GM12891 (cell line): Measurements from ENCODE around the gene TRIM26. TPM values are rescaled to one million over a fixed set of nuclear protein-coding genes. Genes with fewer than 3 reads are reported as not detected.
"Not testable (repeated sequence)": the region's sequence is repeated elsewhere in the genome, so short reads cannot be mapped to it uniquely, and the experiment has no call there.

ENCODE experiments used
- DNase-seq: peaks from one replicate; pipeline ENCODE4 v3.0.0; 2011; ENCODE audit warnings: low spot score; ENCODE audit not compliant: insufficient read length
- FAIRE-seq: peaks from 2 replicates; lab custom pipeline; 2011; peaks lifted over from hg19 to GRCh38; lab: Jason Lieb, UNC
- PAX5 ChIP-seq: IDR thresholded peaks from 2 replicates; pipeline ENCODE4 v1.6.1; 2011; ENCODE audit warnings: low read length, moderate library complexity, mild to moderate bottlenecking; ENCODE audit not compliant: insufficient read depth, severe bottlenecking
- POLR2A ChIP-seq: IDR thresholded peaks from 2 replicates; pipeline ENCODE4 v1.6.1; 2011; ENCODE audit warnings: low read depth, low read length, control low read depth
- POLR2AphosphoS5 ChIP-seq: IDR thresholded peaks from 2 replicates; pipeline ENCODE4 v1.6.1; 2011; ENCODE audit warnings: low read depth, low read length, control low read depth
- POU2F2 ChIP-seq: IDR thresholded peaks from 2 replicates; pipeline ENCODE4 v1.6.1; 2011; ENCODE audit warnings: low read depth, mild to moderate bottlenecking, control low read depth, low read length, moderate library complexity
- SPI1 ChIP-seq: IDR thresholded peaks from 2 replicates; pipeline ENCODE4 v1.6.1; 2011; ENCODE audit warnings: low read depth, low read length, control low read depth
- TAF1 ChIP-seq: IDR thresholded peaks from 2 replicates; pipeline ENCODE4 v1.6.1; 2011; ENCODE audit warnings: low read depth, low read length, control low read depth
- polyA plus RNA-seq: library from polyadenylated mRNA; unstranded; fragments of >200 nt; gene quantifications from one replicate; pipeline ENCODE4 v1.2.1, GENCODE V29; 2012; ENCODE audit warnings: low read depth, missing spikeins, inconsistent platforms; ENCODE audit not compliant: missing spikeins

Gene TRIM26
- polyA plus RNA-seq = 42.8 TPM

GRCh38 chr6:30212865-30213666, at the start of gene TRIM26:
TSS of gene TRIM26 (minus strand) at chr6:30213406. CDS start at chr6:30199103, 14,303 bp downstream.
- TF ChIP-seq POU2F2 = 0 out of 2 replicates have a peak, but pooled peaks have one; percentile 26
- TF ChIP-seq POLR2A = peak; percentile 85; the same call in 1 of the 2 replicates
- peak; percentile 82 for TF ChIP-seq PAX5
- TF ChIP-seq TAF1 = peak; percentile 70; the same call in 1 of the 2 replicates
- TF ChIP-seq SPI1 = no peak
- TF ChIP-seq POLR2AphosphoS5 = peak; percentile 89
- FAIRE-seq (peak; percentile 98), DNase-seq (peak; percentile 94)

GRCh38 chr6:30260036-30260504, 46.9 kb upstream of the TRIM26 start:
- peak; percentile 36 for DNase-seq
- TF ChIP-seq SPI1 (no peak), POU2F2 (no peak), POLR2AphosphoS5 (no peak), PAX5 (no peak), TAF1 (no peak), POLR2A (no peak)
- peak; percentile 58 for FAIRE-seq

- DNase-seq (peak; percentile 66), FAIRE-seq (peak; percentile 90)
- peak; percentile 76 for TF ChIP-seq POLR2A
- 0 out of 2 replicates have a peak, but pooled peaks have one; percentile 15 for TF ChIP-seq TAF1
- peak; percentile 60; the same call in 1 of the 2 replicates for TF ChIP-seq POLR2AphosphoS5
- no peak for TF ChIP-seq POU2F2
- TF ChIP-seq SPI1 = no peak
- TF ChIP-seq PAX5 = no peak
Measured at GRCh38 chr6:30259140-30260035, 46.2 kb upstream of the TRIM26 start.

GRCh38 chr6:30258204-30258603, 45.0 kb upstream of the TRIM26 start:
- TF ChIP-seq POLR2AphosphoS5 = no peak
- TF ChIP-seq PAX5 = no peak
- no peak for TF ChIP-seq POLR2A
- TF ChIP-seq SPI1 = no peak
- no peak for TF ChIP-seq POU2F2
- TF ChIP-seq TAF1 = no peak
- DNase-seq = no peak
- FAIRE-seq = no peak

GRCh38 chr6:30252417-30252816, 39.2 kb upstream of the TRIM26 start:
- not testable (repeated sequence) for FAIRE-seq

GRCh38 chr6:30244560-30244959, 31.4 kb upstream of the TRIM26 start:
- DNase-seq (no peak), FAIRE-seq (no peak)
- TF ChIP-seq PAX5 (no peak), POLR2A (no peak), TAF1 (no peak), SPI1 (no peak), POU2F2 (no peak), POLR2AphosphoS5 (no peak)

More at GRCh38 chr6:30252417-30252816, 39.2 kb upstream of the TRIM26 start:
- DNase-seq = not testable (repeated sequence)

- peak; percentile 82 for FAIRE-seq
- peak; percentile 36 for DNase-seq
- TF ChIP-seq PAX5 (no peak), POLR2AphosphoS5 (no peak), SPI1 (no peak), POLR2A (no peak), TAF1 (no peak), POU2F2 (no peak)
Measured at GRCh38 chr6:30238178-30238795, 25.1 kb upstream of the TRIM26 start.

- no peak for FAIRE-seq
- no peak for DNase-seq
- no peak for TF ChIP-seq TAF1
Measured at GRCh38 chr6:30234356-30234755, 21.1 kb upstream of the TRIM26 start.

GRCh38 chr6:30231067-30231466, 17.9 kb upstream of the TRIM26 start:
- TF ChIP-seq TAF1 = no peak
- TF ChIP-seq PAX5 = no peak
- TF ChIP-seq POLR2A = no peak
- TF ChIP-seq POLR2AphosphoS5 = no peak
- no peak for TF ChIP-seq POU2F2
- TF ChIP-seq SPI1 = no peak
- DNase-seq (no peak), FAIRE-seq (no peak)
